H1 (cell line): ENCODE measurements around the gene ZNF568. TPM values are rescaled to one million over a fixed set of nuclear protein-coding genes. Genes with fewer than 3 reads are reported as not detected.

ENCODE experiments used
- EZH2 ChIP-seq: fragments of 200-600 bp; sonication (generic); IDR thresholded peaks from 2 replicates; pipeline ENCODE4 v1.7.1; 2012; ENCODE audit warnings: low read depth, mild to moderate bottlenecking, moderate library complexity, low read length, inconsistent platforms; ENCODE audit not compliant: severe bottlenecking
- GTF2F1 ChIP-seq: IDR thresholded peaks from 2 replicates; pipeline ENCODE4 v1.6.1; 2012; ENCODE audit warnings: low read depth, low read length, improper control_type of control experiment, borderline replicate concordance
- USF2 ChIP-seq: IDR thresholded peaks from 2 replicates; pipeline ENCODE4 v1.6.1; 2011; ENCODE audit warnings: low read length, improper control_type of control experiment
- polyA plus RNA-seq, 7 experiments: library from polyadenylated mRNA; depleted of rRNA in 3 of 7; stranded (reverse) in 5 of 7; unstranded in 2 of 7; fragments of >200 nt in 5 of 7; fragments of 200-250 nt in 2 of 7; gene quantifications; 1 replicate in 5 of 7; 2 replicates in 1 of 7; 4 replicates in 1 of 7; pipeline versions ENCODE4 v1.2.1 to v1.2.3, GENCODE V29; 2011 to 2013; ENCODE audit warnings: missing spikeins in 2 of 7, mixed read lengths in 2 of 7
- total RNA-seq: library from RNA; stranded (reverse); fragmentation: NEBNext Ultra II Directional; extraction: Animal tissue kit (Norgen Biotek cat#: 25700); gene quantifications from 2 replicates; pipeline ENCODE4 v1.2.1, GENCODE V29; 2021

Gene ZNF568
- total and polyA plus RNA-seq, 2 of the 8 experiments (the other 6 are each of a cell fraction or from before 2014, with no cell fraction given) = 1.6 to 2.4 TPM

- TF ChIP-seq EZH2 (no peak), USF2 (no peak), GTF2F1 (no peak)
Observed at GRCh38 chr19:36973844-36974195, 57.7 kb downstream of the ZNF568 start (continued).
